ENCODE data around the gene NKX2-2. TPM values are rescaled to one million over a fixed set of nuclear protein-coding genes. Genes with fewer than 3 reads are reported as not detected.

NKX2-2 gene
- total RNA-seq, 1 experiment from 2014 or later: not detected

DNA sequence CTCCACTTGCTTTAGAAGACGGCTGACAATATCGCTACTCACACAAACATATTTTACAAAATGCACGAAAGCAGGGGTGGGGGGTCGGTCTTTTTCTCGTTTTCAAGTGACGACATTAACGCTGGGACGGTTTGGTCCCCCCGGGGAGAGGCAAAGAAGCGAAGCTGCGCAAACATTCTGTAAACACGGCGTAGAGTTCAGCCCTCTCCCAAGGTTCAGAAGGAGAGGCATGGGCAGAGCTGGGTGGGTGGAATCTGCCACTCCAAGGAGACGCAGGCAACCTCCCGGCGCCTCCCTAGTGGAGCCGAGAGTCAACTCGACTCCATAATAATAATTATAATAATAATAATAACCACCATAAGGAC, 2.4 kb downstream of the NKX2-2 start:
- H3K9me3 ChIP-seq: no peaks in the 10 kb centered on the region; the same call in 1 of the 2 replicates
- intact Hi-C loops (cut with micrococcal nuclease; ENCODE audit: unreplicated experiment): no loop called here
- no peaks in the 10 kb centered on the region; the same call in 1 of the 2 replicates for H3K27me3 ChIP-seq (replicated peaks; ENCODE audit: control insufficient read depth, insufficient read depth, low read length)
- no peak overlapping the region for H3K4me3 Mint-ChIP-seq (ENCODE audit: unreplicated experiment)
- H3K27ac Mint-ChIP-seq (ENCODE audit: unreplicated experiment): no peak overlapping the region
- CTCF ChIA-PET: no interaction called here
- no peaks in the 10 kb centered on the region for H3K4me1 Mint-ChIP-seq (ENCODE audit: low read depth, unreplicated experiment)
- H3K36me3 Mint-ChIP-seq (ENCODE audit: insufficient read depth, unreplicated experiment): no peaks in the 10 kb centered on the region
- no TSS peak for BruUV-seq (replicated peaks)
- peaks cover 9% of the 10 kb centered on the region for H3K27me3 Mint-ChIP-seq (ENCODE audit: insufficient read depth, unreplicated experiment)
- H3K4me3 ChIP-seq (ENCODE audit: low read depth, low read length): no peak overlapping the region
- H3K9me3 Mint-ChIP-seq (ENCODE audit: unreplicated experiment): peaks cover 9% of the 10 kb centered on the region
- POLR2A ChIA-PET: no interaction called here
- TF ChIP-seq, protein P1, sequence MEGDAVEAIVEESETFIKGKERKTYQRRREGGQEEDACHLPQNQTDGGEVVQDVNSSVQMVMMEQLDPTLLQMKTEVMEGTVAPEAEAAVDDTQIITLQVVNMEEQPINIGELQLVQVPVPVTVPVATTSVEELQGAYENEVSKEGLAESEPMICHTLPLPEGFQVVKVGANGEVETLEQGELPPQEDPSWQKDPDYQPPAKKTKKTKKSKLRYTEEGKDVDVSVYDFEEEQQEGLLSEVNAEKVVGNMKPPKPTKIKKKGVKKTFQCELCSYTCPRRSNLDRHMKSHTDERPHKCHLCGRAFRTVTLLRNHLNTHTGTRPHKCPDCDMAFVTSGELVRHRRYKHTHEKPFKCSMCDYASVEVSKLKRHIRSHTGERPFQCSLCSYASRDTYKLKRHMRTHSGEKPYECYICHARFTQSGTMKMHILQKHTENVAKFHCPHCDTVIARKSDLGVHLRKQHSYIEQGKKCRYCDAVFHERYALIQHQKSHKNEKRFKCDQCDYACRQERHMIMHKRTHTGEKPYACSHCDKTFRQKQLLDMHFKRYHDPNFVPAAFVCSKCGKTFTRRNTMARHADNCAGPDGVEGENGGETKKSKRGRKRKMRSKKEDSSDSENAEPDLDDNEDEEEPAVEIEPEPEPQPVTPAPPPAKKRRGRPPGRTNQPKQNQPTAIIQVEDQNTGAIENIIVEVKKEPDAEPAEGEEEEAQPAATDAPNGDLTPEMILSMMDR (IDR thresholded peaks at IDR 0.05; ENCODE audit: insufficient read depth in 1 of 2, low read depth in 1 of 2, low read length in 1 of 2, severe bottlenecking in 1 of 2, unreplicated experiment in 1 of 2): no peak
- DNase-seq: no peak
- no peaks in the 10 kb centered on the region for H3K36me3 ChIP-seq (ENCODE audit: control insufficient read depth, insufficient read depth, low read length)
- H3K4me1 ChIP-seq: peaks cover under 1% of the 10 kb centered on the region; the same call in 1 of the 2 replicates

DNA sequence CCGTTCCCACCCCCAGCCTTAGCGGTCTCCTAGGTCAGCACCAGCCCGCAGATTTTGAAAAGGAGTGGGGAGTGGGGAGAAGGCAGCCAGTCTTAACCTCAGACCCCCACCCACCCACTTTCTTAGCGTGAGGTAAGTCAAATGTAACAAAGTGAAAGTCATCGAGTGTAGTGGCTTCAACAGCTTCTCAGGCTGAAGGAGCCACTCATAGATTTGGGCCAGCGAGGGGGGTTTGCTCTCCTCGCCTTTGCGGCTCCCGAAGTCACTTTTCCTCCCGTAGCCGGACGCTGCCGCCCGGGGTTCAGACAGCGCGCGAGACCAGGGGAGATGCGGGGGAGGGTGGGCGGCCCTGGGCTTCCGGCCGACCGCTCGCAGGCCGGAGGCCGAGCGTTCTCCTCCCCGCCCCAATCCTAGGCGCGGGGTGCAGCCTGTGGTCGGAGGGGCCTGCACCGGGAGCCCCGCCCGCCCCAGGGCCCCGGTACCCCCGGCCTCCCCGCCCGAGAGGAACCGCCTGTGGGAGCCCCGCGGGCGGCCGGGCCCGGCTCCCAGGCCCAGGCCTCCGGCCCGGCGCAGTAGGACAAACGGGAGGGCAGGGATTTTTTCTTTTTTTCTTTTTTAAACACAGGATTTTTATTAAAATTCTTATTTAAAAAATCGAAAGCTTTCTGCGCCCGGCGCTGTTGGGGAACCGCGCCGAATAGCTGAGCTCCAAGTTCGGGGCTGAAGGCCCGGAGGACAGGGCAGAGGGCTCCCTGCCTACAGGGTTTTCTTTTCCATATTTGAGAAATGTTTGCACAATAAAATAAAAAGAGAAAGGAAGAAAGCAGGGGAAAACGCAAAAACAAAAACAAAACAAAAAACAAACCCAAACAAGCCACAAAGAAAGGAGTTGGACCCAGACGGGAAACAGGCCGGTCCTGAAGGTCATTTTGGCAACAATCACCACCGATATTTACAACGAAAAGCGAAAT, 3.2 kb downstream of the NKX2-2 start:
- H3K36me3 Mint-ChIP-seq (ENCODE audit: insufficient read depth, unreplicated experiment): no peaks in the 10 kb centered on the region
- DNase-seq: no peak
- ChIA-PET POLR2A (no interaction called here), CTCF (no interaction called here)
- no TSS peak for BruUV-seq (replicated peaks)
- intact Hi-C loops (cut with micrococcal nuclease; ENCODE audit: unreplicated experiment): no loop called here
- no peaks in the 10 kb centered on the region for H3K4me1 Mint-ChIP-seq (ENCODE audit: low read depth, unreplicated experiment)
- Histone ChIP-seq H3K36me3 (ENCODE audit: control insufficient read depth, insufficient read depth, low read length) (no peaks in the 10 kb centered on the region), H3K4me3 (ENCODE audit: low read depth, low read length) (no peak overlapping the region), H3K4me1 (peaks cover 8% of the 10 kb centered on the region), H3K9me3 (no peaks in the 10 kb centered on the region; the same call in 1 of the 2 replicates), H3K27me3 (replicated peaks; ENCODE audit: control insufficient read depth, insufficient read depth, low read length) (no peaks in the 10 kb centered on the region; the same call in 1 of the 2 replicates)
- peaks cover 3% of the 10 kb centered on the region for H3K27me3 Mint-ChIP-seq (ENCODE audit: insufficient read depth, unreplicated experiment)
- H3K27ac Mint-ChIP-seq (ENCODE audit: unreplicated experiment): no peak overlapping the region
- TF ChIP-seq, protein P1 (IDR thresholded peaks at IDR 0.05; ENCODE audit: insufficient read depth in 1 of 2, low read depth in 1 of 2, low read length in 1 of 2, severe bottlenecking in 1 of 2, unreplicated experiment in 1 of 2): no peak
- peaks cover 9% of the 10 kb centered on the region for H3K9me3 Mint-ChIP-seq (ENCODE audit: unreplicated experiment)
- H3K4me3 Mint-ChIP-seq (ENCODE audit: unreplicated experiment): no peak overlapping the region

DNA sequence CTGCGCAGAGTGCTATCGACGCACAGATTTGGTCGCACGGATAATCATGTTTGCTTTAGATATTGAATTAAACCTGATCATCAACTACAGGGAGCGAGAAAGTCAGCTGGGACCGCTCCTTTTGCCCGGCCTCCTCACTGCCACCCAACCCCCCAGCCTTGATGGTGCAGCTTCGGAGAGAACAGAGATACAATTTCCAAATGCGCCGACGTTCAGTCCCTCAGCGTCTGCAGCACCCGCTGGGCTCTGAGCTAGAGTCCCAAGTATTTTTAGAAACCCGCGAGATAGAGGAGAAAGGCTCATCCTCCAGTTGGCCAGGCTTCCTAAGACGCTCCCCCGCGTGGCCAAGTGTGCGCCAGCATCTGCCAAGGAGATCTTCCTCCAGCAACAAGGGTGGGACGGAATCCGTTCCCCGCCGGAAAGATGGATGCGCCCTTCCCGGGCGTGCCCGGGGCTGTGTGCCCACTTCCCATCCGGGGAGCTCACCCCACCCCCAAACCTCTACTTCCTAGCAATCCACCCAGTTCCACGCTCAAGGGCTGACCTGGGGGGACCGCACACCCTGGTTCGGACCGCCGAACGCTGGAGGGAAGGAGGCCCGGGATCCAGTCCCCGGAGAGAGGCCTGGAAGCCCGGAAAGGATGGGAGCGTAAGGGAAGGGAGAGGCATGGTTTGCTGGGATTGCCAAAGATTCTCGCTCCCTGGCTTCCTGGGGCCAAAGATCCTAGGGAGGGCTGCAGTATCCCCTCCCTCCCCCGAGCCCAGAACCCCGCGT, 4.1 kb downstream of the NKX2-2 start:
- Mint-ChIP-seq H3K27me3 (ENCODE audit: insufficient read depth, unreplicated experiment) (peaks cover 3% of the 10 kb centered on the region), H3K36me3 (ENCODE audit: insufficient read depth, unreplicated experiment) (no peaks in the 10 kb centered on the region), H3K27ac (ENCODE audit: unreplicated experiment) (no peak overlapping the region), H3K9me3 (ENCODE audit: unreplicated experiment) (peaks cover 9% of the 10 kb centered on the region), H3K4me3 (ENCODE audit: unreplicated experiment) (no peak overlapping the region), H3K4me1 (ENCODE audit: low read depth, unreplicated experiment) (no peaks in the 10 kb centered on the region)
- H3K4me1 ChIP-seq: peaks cover 13% of the 10 kb centered on the region
- H3K9me3 ChIP-seq: no peaks in the 10 kb centered on the region; the same call in 1 of the 2 replicates
- POLR2A ChIA-PET: no interaction called here
- intact Hi-C loops (cut with micrococcal nuclease; ENCODE audit: unreplicated experiment): loop anchor here (5.0 kb wide), 1 partner anchor 457 kb away; no protein-coding TSS in a partner anchor
- no peaks in the 10 kb centered on the region; the same call in 1 of the 2 replicates for H3K27me3 ChIP-seq (replicated peaks; ENCODE audit: control insufficient read depth, insufficient read depth, low read length)
- CTCF ChIA-PET: no interaction called here
- H3K36me3 ChIP-seq (ENCODE audit: control insufficient read depth, insufficient read depth, low read length): no peaks in the 10 kb centered on the region
- no peak for DNase-seq
- BruUV-seq (replicated peaks): no TSS peak
- TF ChIP-seq, protein P1 (IDR thresholded peaks at IDR 0.05; ENCODE audit: insufficient read depth in 1 of 2, low read depth in 1 of 2, low read length in 1 of 2, severe bottlenecking in 1 of 2, unreplicated experiment in 1 of 2): no peak
- no peak overlapping the region for H3K4me3 ChIP-seq (ENCODE audit: low read depth, low read length)
